Thyroid gland (tissue), 4 donors: ENCODE data around the gene SETD2.

ENCODE experiments used
- POLR2A ChIP-seq, 2 donors: fragments of 450-650 bp; IDR thresholded peaks; one replicate each; pipeline ENCODE4 v1.6.1; 2017; ENCODE audit warnings: antibody characterized with exemption in 2 of 2, mild to moderate bottlenecking in 2 of 2, moderate library complexity in 1 of 2
- TF ChIP-seq, protein P1 (sequence below), 6 experiments: fragments of 200-600 bp in 3 of 6; fragments of 450-650 bp in 3 of 6; sonication (generic) in 3 of 6; IDR thresholded peaks; one replicate each; pipeline ENCODE4 v1.5.1; 2016 to 2019; ENCODE audit warnings: antibody characterized with exemption in 6 of 6, mild to moderate bottlenecking in 2 of 6, inconsistent platforms in 1 of 6, moderate library complexity in 1 of 6

DNA sequence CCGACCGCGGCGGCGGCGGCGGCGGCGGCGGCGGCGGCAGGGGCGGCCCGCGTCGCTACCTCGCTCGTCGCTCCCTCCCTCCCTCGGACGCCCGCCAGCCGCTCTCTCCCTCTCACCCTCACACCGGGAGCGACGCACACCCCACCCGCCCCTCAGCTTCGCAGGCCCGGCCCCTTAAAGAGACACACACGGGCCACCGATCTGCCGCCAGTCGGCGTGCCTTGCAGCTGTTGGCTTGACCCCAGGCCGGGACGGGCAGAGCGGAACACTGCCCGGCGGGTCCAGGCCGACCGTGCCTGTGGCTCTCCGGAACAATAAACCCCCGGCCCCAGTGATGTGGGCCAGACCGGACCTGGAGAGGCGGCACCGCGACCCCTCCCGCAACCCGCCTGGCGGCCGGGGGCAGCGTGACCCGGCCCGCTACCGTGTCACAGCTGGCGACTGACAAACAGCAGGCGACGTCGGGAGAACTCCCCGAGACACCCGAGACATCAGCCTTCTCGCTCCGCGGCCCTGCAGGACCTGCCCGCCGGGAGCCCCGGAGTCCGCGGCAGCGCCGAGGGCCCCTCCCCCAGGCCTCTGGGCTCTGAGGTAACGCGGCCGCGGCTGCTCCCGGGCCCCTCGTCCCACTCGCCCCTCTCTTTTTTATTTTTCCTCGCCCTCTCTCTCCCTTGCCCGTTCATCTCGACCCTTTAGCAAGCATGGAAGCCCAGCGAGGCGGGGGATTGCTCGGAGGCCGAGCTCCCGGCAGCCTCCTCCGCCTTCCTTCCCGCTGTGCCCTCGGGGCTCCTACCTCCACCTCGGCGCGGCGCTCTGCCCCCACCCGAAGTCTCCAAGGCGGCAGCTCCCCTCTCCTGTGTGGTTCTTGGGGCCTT, at the start of gene SETD2:
- TF ChIP-seq, protein P1, sequence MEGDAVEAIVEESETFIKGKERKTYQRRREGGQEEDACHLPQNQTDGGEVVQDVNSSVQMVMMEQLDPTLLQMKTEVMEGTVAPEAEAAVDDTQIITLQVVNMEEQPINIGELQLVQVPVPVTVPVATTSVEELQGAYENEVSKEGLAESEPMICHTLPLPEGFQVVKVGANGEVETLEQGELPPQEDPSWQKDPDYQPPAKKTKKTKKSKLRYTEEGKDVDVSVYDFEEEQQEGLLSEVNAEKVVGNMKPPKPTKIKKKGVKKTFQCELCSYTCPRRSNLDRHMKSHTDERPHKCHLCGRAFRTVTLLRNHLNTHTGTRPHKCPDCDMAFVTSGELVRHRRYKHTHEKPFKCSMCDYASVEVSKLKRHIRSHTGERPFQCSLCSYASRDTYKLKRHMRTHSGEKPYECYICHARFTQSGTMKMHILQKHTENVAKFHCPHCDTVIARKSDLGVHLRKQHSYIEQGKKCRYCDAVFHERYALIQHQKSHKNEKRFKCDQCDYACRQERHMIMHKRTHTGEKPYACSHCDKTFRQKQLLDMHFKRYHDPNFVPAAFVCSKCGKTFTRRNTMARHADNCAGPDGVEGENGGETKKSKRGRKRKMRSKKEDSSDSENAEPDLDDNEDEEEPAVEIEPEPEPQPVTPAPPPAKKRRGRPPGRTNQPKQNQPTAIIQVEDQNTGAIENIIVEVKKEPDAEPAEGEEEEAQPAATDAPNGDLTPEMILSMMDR (IDR thresholded peaks at IDR 0.05), result peak in 3 of 6 experiments; percentile 29 to 51 (median 31)
- TF ChIP-seq POLR2A (IDR thresholded peaks at IDR 0.05), result peak in 1 of 2 donors; percentile 75
